HepG2 (cell line): Measurements from ENCODE around the gene ETV6. TPM values are rescaled to one million over a fixed set of nuclear protein-coding genes. Genes with fewer than 3 reads are reported as not detected.

Source experiments
- ATAC-seq: fragments of 200-7000 bp; cut with Tn5 transposase; 3 replicates; pipeline ENCODE4 v1.9.1; 2020; ENCODE audit warnings: mild to moderate bottlenecking, moderate library complexity
- BruUV-seq: library from RNA; stranded (reverse); fragments of 400-500 nt; replicated peaks from 2 replicates; lab custom pipeline; 2021; lab: Mats Ljungman, UMichigan
- CTCF ChIA-PET: fragments of 300-600 bp; formaldehyde crosslinking; extraction: SDS; loops from one replicate; lab custom pipeline; 2021; ENCODE audit warnings: low total read pairs, inconsistent platforms, low intra/inter-chr PET ratio; lab: Yijun Ruan, JAX
- POLR2A ChIA-PET: fragments of 350-600 bp; sonication (Branson Sonifier 250); formaldehyde crosslinking; loops from one replicate; lab custom pipeline; 2020; ENCODE audit warnings: antibody characterized with exemption, inconsistent platforms; lab: Yijun Ruan, JAX
- DNase-seq: peaks from one replicate; pipeline ENCODE4 v3.0.0-alpha.2; 2015; ENCODE audit warnings: low spot score
- FAIRE-seq: peaks from 3 replicates; lab custom pipeline; 2011; peaks lifted over from hg19 to GRCh38; lab: Jason Lieb, UNC
- H2AFZ ChIP-seq: one replicate; pipeline ENCODE4 v1.6.1; 2011; ENCODE audit warnings: low read length, inconsistent platforms
- H3K27ac ChIP-seq: fragments of 300-600 bp; 3 replicates; pipeline ENCODE4 v1.8.0; 2011; ENCODE audit warnings: mixed run types, mild to moderate bottlenecking, mixed read lengths, low read length, inconsistent platforms; ENCODE audit not compliant: insufficient read depth; ENCODE audit errors: extremely low read length
- H3K27me3 ChIP-seq, 2 experiments: fragments of 200-600 bp in 1 of 2; 2 replicates in 1 of 2; 3 replicates in 1 of 2; pipeline versions ENCODE4 v1.6.0 to v1.8.0; 2011; ENCODE audit warnings: low read length in 2 of 2, mild to moderate bottlenecking in 2 of 2, moderate library complexity in 2 of 2, inconsistent platforms in 1 of 2; ENCODE audit not compliant: insufficient read depth in 2 of 2, control insufficient read depth in 1 of 2
- H3K36me3 ChIP-seq, 2 experiments: fragments of 200-600 bp in 1 of 2; replicated peaks in 1 of 2; 2 replicates in 1 of 2; 3 replicates in 1 of 2; pipeline versions ENCODE4 v1.5.1 to v1.8.0; 2011; ENCODE audit warnings: low read length in 2 of 2, inconsistent platforms in 1 of 2; ENCODE audit not compliant: insufficient read depth in 2 of 2, control insufficient read depth in 1 of 2
- H3K4me1 ChIP-seq: 2 replicates; pipeline ENCODE4 v1.5.1; 2012; ENCODE audit warnings: low read length, inconsistent platforms; ENCODE audit not compliant: insufficient read depth
- H3K4me2 ChIP-seq: 2 replicates; pipeline ENCODE4 v1.6.0; 2011; ENCODE audit warnings: low read depth, low read length, inconsistent platforms
- H3K4me3 ChIP-seq, 3 experiments: fragments of 200-600 bp in 1 of 3; sonication (generic), shearing (Covaris generic) in 1 of 3; replicated peaks in 1 of 3; 2 replicates each; pipeline ENCODE4 v1.5.1; 2011 to 2016; ENCODE audit warnings: low read length in 3 of 3, inconsistent platforms in 2 of 3, low read depth in 2 of 3, mild to moderate bottlenecking in 2 of 3, control low read depth in 1 of 3, mixed read lengths in 1 of 3; ENCODE audit not compliant: insufficient read depth in 1 of 3
- H3K79me2 ChIP-seq: one replicate; pipeline ENCODE4 v1.6.1; 2011; ENCODE audit warnings: low read length, inconsistent platforms; ENCODE audit not compliant: insufficient read depth
- H3K9ac ChIP-seq: 2 replicates; pipeline ENCODE4 v1.6.0; 2011; ENCODE audit warnings: mild to moderate bottlenecking, low read depth, low read length, inconsistent platforms; ENCODE audit not compliant: insufficient read depth
- H3K9me3 ChIP-seq: 2 replicates; pipeline ENCODE4 v1.5.1; 2012; ENCODE audit warnings: mild to moderate bottlenecking, low read length
- H4K20me1 ChIP-seq: 2 replicates; pipeline ENCODE4 v1.6.0; 2011; ENCODE audit warnings: inconsistent platforms, mild to moderate bottlenecking, low read length, moderate library complexity; ENCODE audit not compliant: insufficient read depth
- ATF1 ChIP-seq: IDR thresholded peaks from 2 replicates; pipeline ENCODE4 v1.6.1; 2016; ENCODE audit warnings: mild to moderate bottlenecking, control low read depth
- CC2D1A ChIP-seq: sonication (generic); formaldehyde crosslinking; IDR thresholded peaks from 2 replicates; pipeline ENCODE4 v1.8.1; 2023; ENCODE audit warnings: mild to moderate bottlenecking, missing genetic modification reagents
- CREBL2 ChIP-seq: sonication (generic); formaldehyde crosslinking; IDR thresholded peaks from 2 replicates; pipeline ENCODE4 v1.8.1; 2023; ENCODE audit warnings: missing genetic modification reagents, mild to moderate bottlenecking, borderline replicate concordance
- ELF3 ChIP-seq: IDR thresholded peaks from 2 replicates; pipeline ENCODE4 v1.6.1; 2016; ENCODE audit warnings: missing genetic modification reagents, missing compliant biosample characterization
- FOXO1 ChIP-seq: sonication (generic); formaldehyde crosslinking; IDR thresholded peaks from 2 replicates; pipeline ENCODE4 v1.4.0; 2020; ENCODE audit warnings: missing genetic modification reagents
- FOXP1 ChIP-seq, 2 experiments: fragments of 450-650 bp in 1 of 2; IDR thresholded peaks; 2 replicates each; pipeline ENCODE4 v1.6.1; 2017 to 2018; ENCODE audit warnings: antibody characterized with exemption in 1 of 2
- IKZF1 ChIP-seq: fragments of 450-650 bp; IDR thresholded peaks from 2 replicates; pipeline ENCODE4 v1.7.1; 2016
- MAF1 ChIP-seq: sonication (generic); formaldehyde crosslinking; IDR thresholded peaks from 2 replicates; pipeline ENCODE4 v1.5.0; 2020; ENCODE audit warnings: missing genetic modification reagents, borderline replicate concordance
- MAFF ChIP-seq: IDR thresholded peaks from 2 replicates; pipeline ENCODE4 v1.6.1; 2011; ENCODE audit warnings: low read depth, low read length, improper control_type of control experiment
- SMARCC2 ChIP-seq: fragments of 450-650 bp; IDR thresholded peaks from 2 replicates; pipeline ENCODE4 v1.6.1; 2017; ENCODE audit warnings: antibody characterized with exemption, mild to moderate bottlenecking
- STAT5B ChIP-seq: sonication (generic); formaldehyde crosslinking; IDR thresholded peaks from 2 replicates; pipeline ENCODE4 v1.4.0; 2020; ENCODE audit warnings: missing genetic modification reagents
- ZFP82 ChIP-seq: sonication (generic); formaldehyde crosslinking; IDR thresholded peaks from 2 replicates; pipeline ENCODE4 v1.5.1; 2020; ENCODE audit warnings: mild to moderate bottlenecking, missing genetic modification reagents, borderline replicate concordance
- ZNF124 ChIP-seq: sonication (generic); formaldehyde crosslinking; IDR thresholded peaks from 2 replicates; pipeline ENCODE4 v1.4.0; 2020; ENCODE audit warnings: missing genetic modification reagents
- ZNF138 ChIP-seq: sonication (generic); formaldehyde crosslinking; IDR thresholded peaks from 2 replicates; pipeline ENCODE4 v1.5.0; 2020; ENCODE audit warnings: mild to moderate bottlenecking, low read depth, missing genetic modification reagents
- ZNF383 ChIP-seq: sonication (generic); formaldehyde crosslinking; IDR thresholded peaks from 2 replicates; pipeline ENCODE4 v1.4.0; 2020; ENCODE audit warnings: missing genetic modification reagents, mild to moderate bottlenecking, borderline replicate concordance
- ZNF616 ChIP-seq: sonication (generic); formaldehyde crosslinking; IDR thresholded peaks from 2 replicates; pipeline ENCODE4 v1.5.0; 2020; ENCODE audit warnings: low read depth, mild to moderate bottlenecking, missing genetic modification reagents
- ZNF672 ChIP-seq: sonication (generic); formaldehyde crosslinking; IDR thresholded peaks from 2 replicates; pipeline ENCODE4 v1.8.1; 2022; ENCODE audit warnings: missing genetic modification reagents
- ZNF839 ChIP-seq: sonication (generic); formaldehyde crosslinking; IDR thresholded peaks from 2 replicates; pipeline ENCODE4 v1.4.0; 2020; ENCODE audit warnings: missing genetic modification reagents, mild to moderate bottlenecking, borderline replicate concordance
- WGBS: methylation state at CpG from one replicate; pipeline ENCODE4 v1.1.6; 2017; ENCODE audit warnings: low lambda C conversion rate; 5-methylcytosine and 5-hydroxymethylcytosine counted together
- in situ Hi-C: cut with HindIII; loops from 2 replicates; pipeline ENCODE4 v1.10.0; 2017; ENCODE audit warnings: low pct_unique_long_range_greater_than_20kb; ENCODE audit not compliant: extremely low pct_ligation_motif_present
- intact Hi-C: fragments of 100-400 bp; cut with micrococcal nuclease; formaldehyde crosslinking; loops from one replicate; pipeline ENCODE4 v1.10.0; 2022; ENCODE audit not compliant: unreplicated experiment
- polyA plus RNA-seq, 8 experiments: library from polyadenylated mRNA; depleted of rRNA in 3 of 8; stranded (reverse) in 7 of 8; unstranded in 1 of 8; fragments of >200 nt; fragmentation: Illumina TruSeq in 4 of 8; extraction: Trizol in 4 of 8; gene quantifications; 2 replicates each; pipeline versions ENCODE4 v1.2.1 to v1.2.3, GENCODE V29; 2011 to 2016; ENCODE audit warnings: low read depth in 4 of 8, missing spikeins in 1 of 8, mixed read lengths in 1 of 8; ENCODE audit not compliant: insufficient read depth in 1 of 8
- total RNA-seq, 5 experiments: library from RNA; depleted of rRNA; stranded (reverse); fragments of >200 nt; fragmentation: Illumina TruSeq; extraction: Trizol; gene quantifications; 2 replicates each; pipeline ENCODE4 v1.2.3, GENCODE V29; 2016; ENCODE audit warnings: low read depth in 1 of 5

The ETV6 gene
- total and polyA plus RNA-seq, 2 of the 13 experiments (the other 11 are each of a cell fraction or from before 2014, with no cell fraction given), result 2.2 to 3.0 TPM

DNA sequence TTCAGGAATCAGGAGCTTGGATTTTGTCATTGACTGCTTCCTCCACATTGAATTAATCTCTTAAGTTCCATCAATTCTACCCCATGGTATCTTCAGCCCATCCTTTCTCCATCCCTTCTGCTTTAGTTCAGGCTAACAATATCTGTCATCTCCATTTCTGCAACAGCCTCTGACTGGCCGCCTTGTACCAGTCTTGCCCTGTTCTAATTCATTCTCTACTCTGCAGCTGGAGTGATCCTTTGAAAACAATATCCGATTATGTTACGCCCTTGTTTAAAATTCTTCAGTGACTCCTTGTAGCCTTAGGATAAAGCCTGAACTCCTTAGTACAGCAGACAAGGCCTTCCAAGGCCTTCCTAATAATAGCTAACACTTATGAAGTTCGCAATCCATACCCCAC, 170.2 kb downstream of the ETV6 start:
- no peak for ATAC-seq
- POLR2A ChIA-PET, result no interaction called here
- peaks cover 9% of the 10 kb centered on the region; the same call in 1 of the 2 replicates for H3K4me1 ChIP-seq
- no peak for FAIRE-seq
- CTCF ChIA-PET, result no interaction called here
- no TSS peak for BruUV-seq
- no peak overlapping the region for H3K4me2 ChIP-seq
- no peaks in the 10 kb centered on the region for H3K79me2 ChIP-seq
- in situ Hi-C loops (no loop called here), intact Hi-C loops (loop anchor here (10.0 kb wide), 1 partner anchor 235 kb away; no protein-coding TSS in a partner anchor)
- no peaks in the 10 kb centered on the region for H4K20me1 ChIP-seq
- DNase-seq, result no peak
- no peak overlapping the region for H3K27ac ChIP-seq
- H3K9me3 ChIP-seq, result no peaks in the 10 kb centered on the region
- WGBS, result 94% methylated on average over 4 of the region's 4 CpGs
- H2AFZ ChIP-seq, result no peak overlapping the region
- H3K4me3 ChIP-seq, result no peak overlapping the region
- H3K36me3 ChIP-seq, result no peaks in the 10 kb centered on the region
- no peaks in the 10 kb centered on the region for H3K27me3 ChIP-seq
- H3K9ac ChIP-seq, result no peak overlapping the region
- TF ChIP-seq CC2D1A, result no peak
- no peak for TF ChIP-seq SMARCC2
- no peak for TF ChIP-seq MAFF
- TF ChIP-seq ELF3, result no peak
- TF ChIP-seq ZNF124 (CRISPR knock-in tag), result no peak
- no peak for TF ChIP-seq ATF1
- TF ChIP-seq IKZF1, result no peak
- no peak for TF ChIP-seq CREBL2 (CRISPR knock-in tag)
- no peak for TF ChIP-seq FOXP1 (IDR thresholded peaks at IDR 0.05)
- no peak for TF ChIP-seq FOXP1 (CRISPR knock-in tag; IDR thresholded peaks at IDR 0.05)
- no peak for TF ChIP-seq ZNF839
- TF ChIP-seq FOXO1 (CRISPR knock-in tag), result no peak
- TF ChIP-seq ZNF672 (CRISPR knock-in tag), result no peak
- TF ChIP-seq ZNF383 (CRISPR knock-in tag), result no peak
- no peak for TF ChIP-seq ZFP82
- TF ChIP-seq STAT5B (CRISPR knock-in tag), result no peak
- no peak for TF ChIP-seq ZNF138 (CRISPR knock-in tag)
- no peak for TF ChIP-seq MAF1 (CRISPR knock-in tag)
- TF ChIP-seq ZNF616 (CRISPR knock-in tag), result no peak
